ENCODE data around the gene SLAMF8.

GRCh38 chr1:159798893-159799292, 27.8 kb upstream of the SLAMF8 start:
- TF ChIP-seq, protein P1, sequence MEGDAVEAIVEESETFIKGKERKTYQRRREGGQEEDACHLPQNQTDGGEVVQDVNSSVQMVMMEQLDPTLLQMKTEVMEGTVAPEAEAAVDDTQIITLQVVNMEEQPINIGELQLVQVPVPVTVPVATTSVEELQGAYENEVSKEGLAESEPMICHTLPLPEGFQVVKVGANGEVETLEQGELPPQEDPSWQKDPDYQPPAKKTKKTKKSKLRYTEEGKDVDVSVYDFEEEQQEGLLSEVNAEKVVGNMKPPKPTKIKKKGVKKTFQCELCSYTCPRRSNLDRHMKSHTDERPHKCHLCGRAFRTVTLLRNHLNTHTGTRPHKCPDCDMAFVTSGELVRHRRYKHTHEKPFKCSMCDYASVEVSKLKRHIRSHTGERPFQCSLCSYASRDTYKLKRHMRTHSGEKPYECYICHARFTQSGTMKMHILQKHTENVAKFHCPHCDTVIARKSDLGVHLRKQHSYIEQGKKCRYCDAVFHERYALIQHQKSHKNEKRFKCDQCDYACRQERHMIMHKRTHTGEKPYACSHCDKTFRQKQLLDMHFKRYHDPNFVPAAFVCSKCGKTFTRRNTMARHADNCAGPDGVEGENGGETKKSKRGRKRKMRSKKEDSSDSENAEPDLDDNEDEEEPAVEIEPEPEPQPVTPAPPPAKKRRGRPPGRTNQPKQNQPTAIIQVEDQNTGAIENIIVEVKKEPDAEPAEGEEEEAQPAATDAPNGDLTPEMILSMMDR (IDR thresholded peaks at IDR 0.05; ENCODE audit: low read depth, low read length, poor library complexity, severe bottlenecking) = peak; percentile 80
- no peak for TF ChIP-seq EZH2phosphoT487 (IDR thresholded peaks at IDR 0.05; ENCODE audit: borderline replicate concordance, low read length)
